ENCODE measurements around the gene BCKDHA.
A peak's percentile ranks its signal among the peaks of the same experiment; 100 is the strongest.

- no peak for TF ChIP-seq ARNT (IDR thresholded peaks at IDR 0.05)
- TF ChIP-seq FOXK2 (IDR thresholded peaks at IDR 0.05) = no peak
- no peak for TF ChIP-seq ZNF384 (IDR thresholded peaks at IDR 0.05)
- no peak for TF ChIP-seq SP1 (IDR thresholded peaks at IDR 0.05)
- TF ChIP-seq PKNOX1 (IDR thresholded peaks at IDR 0.05) = peak; percentile 95
- TF ChIP-seq FOXA1 (IDR thresholded peaks at IDR 0.05) = no peak
- TF ChIP-seq FOXM1 (IDR thresholded peaks at IDR 0.05; ENCODE audit: borderline replicate concordance) = no peak
- TF ChIP-seq TARDBP (IDR thresholded peaks at IDR 0.05) = no peak
Measured at GRCh38 chr19:41363753-41364523, 33.7 kb upstream of the BCKDHA start, which contains the start of gene B9D2.
